Fibroblast of skin of right quadriceps (primary cell): Measurements from ENCODE around the gene FAM13C.
A peak's percentile ranks its signal among the peaks of the same experiment; 100 is the strongest.
"Not testable (repeated sequence)": the region's sequence is repeated elsewhere in the genome, so short reads cannot be mapped to it uniquely, and the experiment has no call there.

Experiments used
- DNase-seq: peaks from one replicate; pipeline ENCODE4 v3.0.0-alpha.2; 2013

Gene FAM13C

GRCh38 chr10:59225211-59225610 is 137.1 kb downstream of the FAM13C start:
- no peak for DNase-seq

GRCh38 chr10:59223597-59223996 is 138.8 kb downstream of the FAM13C start:
- not testable (repeated sequence) for DNase-seq

- peak; percentile 13 for DNase-seq
Observed at GRCh38 chr10:59222788-59223187, 139.6 kb downstream of the FAM13C start.

- DNase-seq: no peak
Observed at GRCh38 chr10:59216178-59216869, 146.0 kb downstream of the FAM13C start.

DNA sequence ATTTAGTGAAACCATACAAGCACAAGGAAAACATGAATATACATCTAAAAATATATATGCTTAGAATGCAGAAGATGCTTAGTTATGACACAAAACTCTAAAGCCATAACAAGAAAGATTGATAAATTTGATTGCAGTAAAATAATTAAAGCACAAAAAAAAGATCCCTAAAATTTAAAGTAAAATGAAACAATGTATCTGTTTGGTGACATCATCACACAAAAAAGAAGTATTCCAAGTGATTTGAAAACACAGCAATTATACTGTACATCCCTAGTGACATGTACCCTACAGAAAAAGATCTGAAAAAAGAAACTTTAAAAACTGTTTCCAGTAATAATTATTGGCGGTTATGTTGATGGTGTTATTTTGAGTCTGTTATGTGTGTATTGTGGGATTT is 148.2 kb downstream of the FAM13C start:
- DNase-seq: no peak

DNA sequence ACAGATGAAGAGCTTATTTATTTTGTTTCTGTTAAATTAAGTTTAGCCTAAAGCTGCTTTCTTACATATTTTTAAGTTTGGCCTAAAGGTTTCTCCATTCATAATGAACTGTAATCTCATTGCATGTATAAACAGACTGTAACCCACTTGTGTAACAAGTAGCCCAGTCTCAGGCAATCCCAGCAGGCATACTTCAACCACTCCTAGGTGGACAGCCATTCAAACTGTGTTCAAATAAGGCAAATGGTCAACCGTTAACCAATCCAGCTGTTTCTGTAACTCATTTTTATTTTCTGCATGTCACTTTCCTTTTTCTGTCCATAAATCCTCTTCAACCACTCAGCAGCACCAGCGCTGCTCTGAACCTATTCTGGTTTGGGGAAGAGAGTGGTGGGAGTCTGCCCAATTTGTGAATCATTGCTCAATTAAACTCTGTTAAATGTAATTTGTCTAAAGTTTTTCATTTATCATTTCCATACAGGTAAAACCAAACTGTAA is 150.0 kb downstream of the FAM13C start:
- DNase-seq: no peak

DNA sequence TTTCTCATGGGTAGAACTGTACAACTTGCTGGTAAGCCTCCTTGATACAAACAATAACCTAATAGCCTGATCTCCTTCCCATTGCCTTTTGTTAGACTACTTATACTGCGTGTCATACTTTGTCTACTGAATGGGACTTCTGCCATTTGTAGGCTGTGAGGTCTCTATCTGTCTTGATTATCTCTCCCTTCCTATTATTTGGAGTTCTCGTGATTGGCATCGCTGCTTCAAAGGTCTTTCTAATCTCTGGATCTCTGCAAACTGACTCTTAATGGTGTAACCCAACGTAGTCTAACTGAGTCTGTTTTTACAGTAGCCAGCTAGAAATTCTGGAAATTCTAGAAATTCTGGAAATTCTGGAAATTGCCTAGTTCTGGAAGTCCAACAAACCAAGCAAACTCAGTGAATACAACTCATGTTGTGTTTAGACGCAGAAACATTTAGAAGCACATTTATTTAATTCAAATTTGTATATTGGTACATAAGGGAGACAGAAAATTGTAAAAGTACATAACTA is 156.1 kb downstream of the FAM13C start:
- no peak for DNase-seq
